Fibroblast of lung (primary cell): ENCODE data around the gene AATF. TPM values are rescaled to one million over a fixed set of nuclear protein-coding genes. Genes with fewer than 3 reads are reported as not detected.

ENCODE experiments used
- DNase-seq, 2 donors: peaks; one replicate each; pipeline versions ENCODE4 v3.0.0 to v3.0.0-alpha.2; 2010; ENCODE audit warnings: low read depth in 2 of 2
- H2AFZ ChIP-seq: 2 replicates; pipeline ENCODE4 v1.5.1; 2012; ENCODE audit warnings: low read length, control low read depth, inconsistent platforms
- H3K27ac ChIP-seq: 2 replicates; pipeline ENCODE4 v1.5.1; 2011; ENCODE audit warnings: low read length, control low read depth; ENCODE audit not compliant: insufficient read depth
- H3K27me3 ChIP-seq: 2 replicates; pipeline ENCODE4 v1.5.1; 2011; ENCODE audit warnings: mild to moderate bottlenecking, low read length; ENCODE audit not compliant: control insufficient read depth, insufficient read depth
- H3K36me3 ChIP-seq: 2 replicates; pipeline ENCODE4 v1.5.1; 2011; ENCODE audit warnings: low read length; ENCODE audit not compliant: control insufficient read depth, insufficient read depth
- H3K4me1 ChIP-seq: 2 replicates; pipeline ENCODE4 v1.5.1; 2011; ENCODE audit warnings: low read length; ENCODE audit not compliant: control insufficient read depth, insufficient read depth; ENCODE audit errors: extremely low read depth
- H3K4me2 ChIP-seq: 2 replicates; pipeline ENCODE4 v1.5.1; 2011; ENCODE audit warnings: low read length, control low read depth; ENCODE audit not compliant: insufficient read depth; ENCODE audit errors: extremely low read depth
- H3K4me3 ChIP-seq, 4 experiments: fragments of 200-600 bp in 1 of 4; sonication (generic) in 1 of 4; replicated peaks in 1 of 4; 2 replicates each; pipeline ENCODE4 v1.5.1; 2011 to 2016; ENCODE audit warnings: low read length in 4 of 4, low read depth in 3 of 4, mild to moderate bottlenecking in 3 of 4, control low read depth in 2 of 4, inconsistent platforms in 1 of 4, mixed read lengths in 1 of 4; ENCODE audit not compliant: insufficient read depth in 1 of 4; ENCODE audit errors: control extremely low read depth in 1 of 4
- H3K79me2 ChIP-seq: 2 replicates; pipeline ENCODE4 v1.5.1; 2012; ENCODE audit warnings: mild to moderate bottlenecking, low read length, inconsistent platforms; ENCODE audit not compliant: control insufficient read depth, insufficient read depth
- H3K9ac ChIP-seq: 2 replicates; pipeline ENCODE4 v1.5.1; 2011; ENCODE audit warnings: mild to moderate bottlenecking, low read length, control low read depth; ENCODE audit not compliant: insufficient read depth
- H3K9me3 ChIP-seq: 2 replicates; pipeline ENCODE4 v1.5.1; 2012; ENCODE audit warnings: low read depth, low read length; ENCODE audit not compliant: control insufficient read depth, insufficient read depth
- H4K20me1 ChIP-seq: 2 replicates; pipeline ENCODE4 v1.5.1; 2011; ENCODE audit warnings: low read length; ENCODE audit not compliant: control insufficient read depth, insufficient read depth; ENCODE audit errors: extremely low read depth
- EZH2 ChIP-seq: IDR thresholded peaks from 2 replicates; pipeline ENCODE4 v1.5.1; 2012; ENCODE audit warnings: low read length, control low read depth, mild to moderate bottlenecking; ENCODE audit errors: missing control alignments
- polyA plus RNA-seq, 2 donors: library from polyadenylated mRNA; depleted of rRNA in 1 of 2; stranded (reverse) in 1 of 2; unstranded in 1 of 2; fragments of >200 nt; gene quantifications; 2 replicates each; pipeline ENCODE4 v1.2.1, GENCODE V29; 2011 to 2012; ENCODE audit warnings: missing spikeins in 1 of 2
- total RNA-seq: library from RNA; depleted of rRNA; stranded (reverse); fragments of >200 nt; gene quantifications from 2 replicates; pipeline ENCODE4 v1.2.1, GENCODE V29; 2014
- TF ChIP-seq, protein P1 (sequence below), 2 donors: IDR thresholded peaks in 1 of 2; conservative IDR thresholded peaks in 1 of 2; 1 replicate in 1 of 2; 2 replicates in 1 of 2; pipeline ENCODE4 v1.5.1; 2011 to 2012; ENCODE audit warnings: low read length in 2 of 2, control low read depth in 1 of 2, inconsistent platforms in 1 of 2, low read depth in 1 of 2, mild to moderate bottlenecking in 1 of 2

The AATF gene
- total and polyA plus RNA-seq, 2 donors (not counting 1 experiment from before 2014, with no cell fraction given) = 11.9 to 30.7 TPM

DNA sequence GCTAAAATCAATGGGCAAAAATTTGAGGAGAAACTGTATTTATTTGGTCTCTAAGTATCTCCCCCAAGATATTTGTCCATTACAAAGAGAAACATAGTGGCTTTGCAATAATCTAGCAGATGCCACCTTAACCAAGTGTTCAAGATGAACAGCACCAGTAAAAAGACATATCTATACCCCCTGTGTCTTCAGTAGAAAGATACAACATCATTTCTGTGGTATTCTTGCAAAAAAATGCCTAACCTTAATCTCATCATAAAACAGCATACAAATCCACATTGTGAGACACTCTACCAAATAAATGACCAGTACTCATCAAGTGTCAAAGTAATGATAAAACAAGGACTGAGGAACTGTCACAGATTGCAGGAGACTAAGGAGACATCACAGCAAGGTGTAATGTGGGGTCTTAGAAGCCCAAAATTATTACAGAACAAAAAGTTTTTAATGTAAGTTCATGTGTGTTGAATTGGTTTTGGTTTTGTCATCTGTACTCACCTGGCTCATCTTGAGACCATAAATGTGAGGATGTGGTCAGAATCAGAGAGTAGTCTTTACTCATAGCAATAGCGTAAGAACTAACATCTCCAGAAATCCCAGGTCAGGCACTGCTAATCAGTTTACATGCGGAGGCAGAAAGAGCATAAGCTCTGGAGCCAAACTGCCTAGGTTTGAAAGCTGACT is 77.2 kb downstream of the AATF start:
- Histone ChIP-seq H3K27me3 (no peaks in the 10 kb centered on the region), H3K79me2 (no peaks in the 10 kb centered on the region), H2AFZ (no peak overlapping the region), H3K4me3 (no peak overlapping the region), H3K4me1 (no peaks in the 10 kb centered on the region), H3K9me3 (no peaks in the 10 kb centered on the region), H3K36me3 (no peaks in the 10 kb centered on the region), H4K20me1 (no peaks in the 10 kb centered on the region), H3K9ac (no peak overlapping the region), H3K27ac (no peak overlapping the region), H3K4me2 (no peak overlapping the region)
- DNase-seq = no peak
- TF ChIP-seq EZH2 = no peak
- TF ChIP-seq, protein P1, sequence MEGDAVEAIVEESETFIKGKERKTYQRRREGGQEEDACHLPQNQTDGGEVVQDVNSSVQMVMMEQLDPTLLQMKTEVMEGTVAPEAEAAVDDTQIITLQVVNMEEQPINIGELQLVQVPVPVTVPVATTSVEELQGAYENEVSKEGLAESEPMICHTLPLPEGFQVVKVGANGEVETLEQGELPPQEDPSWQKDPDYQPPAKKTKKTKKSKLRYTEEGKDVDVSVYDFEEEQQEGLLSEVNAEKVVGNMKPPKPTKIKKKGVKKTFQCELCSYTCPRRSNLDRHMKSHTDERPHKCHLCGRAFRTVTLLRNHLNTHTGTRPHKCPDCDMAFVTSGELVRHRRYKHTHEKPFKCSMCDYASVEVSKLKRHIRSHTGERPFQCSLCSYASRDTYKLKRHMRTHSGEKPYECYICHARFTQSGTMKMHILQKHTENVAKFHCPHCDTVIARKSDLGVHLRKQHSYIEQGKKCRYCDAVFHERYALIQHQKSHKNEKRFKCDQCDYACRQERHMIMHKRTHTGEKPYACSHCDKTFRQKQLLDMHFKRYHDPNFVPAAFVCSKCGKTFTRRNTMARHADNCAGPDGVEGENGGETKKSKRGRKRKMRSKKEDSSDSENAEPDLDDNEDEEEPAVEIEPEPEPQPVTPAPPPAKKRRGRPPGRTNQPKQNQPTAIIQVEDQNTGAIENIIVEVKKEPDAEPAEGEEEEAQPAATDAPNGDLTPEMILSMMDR (conservative IDR thresholded peaks at IDR 0.05 in 1 of 2, IDR thresholded peaks at IDR 0.05 in 1 of 2; ENCODE audit: low read depth in 1 of 2, low read length in 2 of 2) = no peak

DNA sequence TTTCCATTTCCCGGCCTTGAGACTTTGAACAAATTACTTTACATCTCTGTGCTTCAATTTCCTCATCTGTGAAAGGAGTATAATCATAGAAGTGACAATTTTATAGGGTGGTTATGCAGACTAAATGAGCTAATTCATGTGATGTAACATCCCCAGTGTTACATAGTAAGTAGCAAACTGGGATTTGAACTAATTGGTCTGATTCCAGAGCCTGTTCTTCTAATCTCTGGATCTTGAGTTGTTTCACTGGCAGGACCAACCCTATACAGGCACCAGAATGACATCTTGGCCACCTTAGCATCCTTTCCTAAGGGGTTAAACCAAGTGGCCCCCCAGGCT is 77.7 kb downstream of the AATF start:
- no peak overlapping the region for H3K4me3 ChIP-seq
- H3K27me3 ChIP-seq = no peaks in the 10 kb centered on the region
- H3K4me2 ChIP-seq = no peak overlapping the region
- H2AFZ ChIP-seq = no peak overlapping the region
- no peaks in the 10 kb centered on the region for H3K36me3 ChIP-seq
- no peaks in the 10 kb centered on the region for H3K4me1 ChIP-seq
- H3K9me3 ChIP-seq = no peaks in the 10 kb centered on the region
- DNase-seq = no peak
- TF ChIP-seq EZH2 = no peak
- TF ChIP-seq, protein P1 (conservative IDR thresholded peaks at IDR 0.05 in 1 of 2, IDR thresholded peaks at IDR 0.05 in 1 of 2; ENCODE audit: low read depth in 1 of 2, low read length in 2 of 2) = no peak
- no peak overlapping the region for H3K9ac ChIP-seq
- H3K27ac ChIP-seq = no peak overlapping the region
- no peaks in the 10 kb centered on the region for H4K20me1 ChIP-seq
- H3K79me2 ChIP-seq = no peaks in the 10 kb centered on the region

DNA sequence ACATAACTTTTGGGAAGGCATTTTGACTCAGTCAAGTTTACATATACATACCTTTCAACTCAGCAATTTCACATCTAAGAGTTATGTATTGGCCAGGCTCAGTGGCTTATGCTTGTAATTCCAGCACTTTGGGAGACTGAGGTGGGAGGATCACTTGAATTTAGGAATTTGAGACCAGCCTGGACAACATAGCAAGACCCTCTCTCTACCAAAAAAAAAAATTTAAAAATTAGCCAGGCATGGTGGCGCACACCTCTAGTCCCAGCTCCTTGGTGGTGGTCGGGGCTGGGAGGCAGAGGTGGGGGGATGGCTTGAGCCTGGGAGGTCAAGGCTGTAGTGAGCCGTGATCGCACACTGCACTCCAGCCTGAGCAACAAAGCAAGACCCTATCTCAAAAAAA is 79.3 kb downstream of the AATF start:
- TF ChIP-seq, protein P1 (conservative IDR thresholded peaks at IDR 0.05 in 1 of 2, IDR thresholded peaks at IDR 0.05 in 1 of 2; ENCODE audit: low read depth in 1 of 2, low read length in 2 of 2) = no peak
- no peak for TF ChIP-seq EZH2
- Histone ChIP-seq H3K79me2 (no peaks in the 10 kb centered on the region), H3K36me3 (no peaks in the 10 kb centered on the region), H4K20me1 (no peaks in the 10 kb centered on the region), H3K4me2 (no peak overlapping the region), H3K4me3 (no peak overlapping the region), H3K9ac (no peak overlapping the region), H2AFZ (no peak overlapping the region), H3K4me1 (no peaks in the 10 kb centered on the region), H3K27ac (no peak overlapping the region), H3K9me3 (no peaks in the 10 kb centered on the region), H3K27me3 (no peaks in the 10 kb centered on the region)
- DNase-seq = no peak
